GM12878 (cell line): ENCODE measurements around the gene HDAC3. TPM values are rescaled to one million over a fixed set of nuclear protein-coding genes. Genes with fewer than 3 reads are reported as not detected.

ENCODE experiments used
- CHD4 ChIP-seq: fragments of 200-600 bp; sonication (generic); IDR thresholded peaks from 2 replicates; pipeline ENCODE4 v1.6.1; 2016; ENCODE audit warnings: mild to moderate bottlenecking
- CREM ChIP-seq: IDR thresholded peaks from 2 replicates; pipeline ENCODE4 v1.6.1; 2014; ENCODE audit warnings: antibody characterized with exemption, low read depth
- EED ChIP-seq: sonication (generic); IDR thresholded peaks from 2 replicates; pipeline ENCODE4 v1.6.1; 2016; ENCODE audit warnings: antibody characterized with exemption, low read depth
- JUNB ChIP-seq: IDR thresholded peaks from 2 replicates; pipeline ENCODE4 v1.6.1; 2016; ENCODE audit warnings: antibody characterized with exemption, mild to moderate bottlenecking
- KDM1A ChIP-seq: fragments of 200-600 bp; sonication (generic); IDR thresholded peaks from 2 replicates; pipeline ENCODE4 v1.6.1; 2016; ENCODE audit warnings: borderline replicate concordance
- NFIC ChIP-seq: IDR thresholded peaks from 2 replicates; pipeline ENCODE4 v1.6.1; 2012; ENCODE audit warnings: low read depth, mild to moderate bottlenecking, inconsistent platforms, low read length, moderate library complexity
- PML ChIP-seq: IDR thresholded peaks from 2 replicates; pipeline ENCODE4 v1.6.1; 2012; ENCODE audit warnings: low read length, inconsistent platforms
- RUNX3 ChIP-seq: IDR thresholded peaks from 2 replicates; pipeline ENCODE4 v1.6.1; 2012; ENCODE audit warnings: low read length, inconsistent platforms
- SKIL ChIP-seq: fragments of 450-650 bp; IDR thresholded peaks from 2 replicates; pipeline ENCODE4 v1.6.1; 2017; ENCODE audit warnings: mild to moderate bottlenecking, low read depth, inconsistent platforms; ENCODE audit not compliant: poor library complexity, severe bottlenecking
- SP1 ChIP-seq: IDR thresholded peaks from one replicate; pipeline ENCODE4 v1.6.1; 2011; ENCODE audit warnings: low read depth, low read length
- SPI1 ChIP-seq: IDR thresholded peaks from 2 replicates; pipeline ENCODE4 v1.6.1; 2011; ENCODE audit warnings: low read depth, mild to moderate bottlenecking, low read length, moderate library complexity, borderline replicate concordance; ENCODE audit not compliant: insufficient read depth
- ZBED1 ChIP-seq: IDR thresholded peaks from 2 replicates; pipeline ENCODE4 v1.6.1; 2016; ENCODE audit warnings: borderline replicate concordance
- polyA plus RNA-seq, 11 experiments: library from polyadenylated mRNA; depleted of rRNA in 4 of 11; unstranded in 6 of 11; stranded (reverse) in 5 of 11; fragments of >200 nt; fragmentation: Nextera tagmentation in 4 of 11; fragmentation: Illumina TruSeq in 1 of 11; extraction: Ambion mirVana in 4 of 11; extraction: Trizol in 1 of 11; gene quantifications; 1 replicate in 1 of 11; 2 replicates in 10 of 11; pipeline versions ENCODE4 v1.2.1 to v1.2.3, GENCODE V29; 2011 to 2016; ENCODE audit warnings: inconsistent platforms in 2 of 11, missing spikeins in 2 of 11, low read depth in 1 of 11
- total RNA-seq, 4 experiments: library from RNA; depleted of rRNA in 3 of 4; stranded (reverse); fragments of >200 nt in 3 of 4; fragmentation: Illumina TruSeq in 1 of 4; extraction: Trizol in 1 of 4; gene quantifications; 2 replicates each; pipeline versions ENCODE4 v1.2.1 to v1.2.3, GENCODE V29; 2013 to 2021
- TF ChIP-seq, protein P1 (sequence below): fragments of 450-650 bp; IDR thresholded peaks from 2 replicates; pipeline ENCODE4 v1.6.1; 2017; ENCODE audit warnings: mild to moderate bottlenecking, moderate library complexity
- TF ChIP-seq, protein P2 (sequence below): IDR thresholded peaks from 2 replicates; pipeline ENCODE4 v1.6.1; 2012; ENCODE audit warnings: improper control_type of control experiment, low read depth, low read length; ENCODE audit not compliant: insufficient replicate concordance
- TF ChIP-seq, protein P3 (sequence below): IDR thresholded peaks from 2 replicates; pipeline ENCODE4 v1.6.1; 2011; ENCODE audit warnings: mild to moderate bottlenecking, low read depth, low read length, moderate library complexity; ENCODE audit not compliant: insufficient replicate concordance

Gene HDAC3
- total and polyA plus RNA-seq, 10 of the 15 experiments (the other 5 are each of a cell fraction or from before 2014, with no cell fraction given) = 62.2 to 140 (median 112) TPM

DNA sequence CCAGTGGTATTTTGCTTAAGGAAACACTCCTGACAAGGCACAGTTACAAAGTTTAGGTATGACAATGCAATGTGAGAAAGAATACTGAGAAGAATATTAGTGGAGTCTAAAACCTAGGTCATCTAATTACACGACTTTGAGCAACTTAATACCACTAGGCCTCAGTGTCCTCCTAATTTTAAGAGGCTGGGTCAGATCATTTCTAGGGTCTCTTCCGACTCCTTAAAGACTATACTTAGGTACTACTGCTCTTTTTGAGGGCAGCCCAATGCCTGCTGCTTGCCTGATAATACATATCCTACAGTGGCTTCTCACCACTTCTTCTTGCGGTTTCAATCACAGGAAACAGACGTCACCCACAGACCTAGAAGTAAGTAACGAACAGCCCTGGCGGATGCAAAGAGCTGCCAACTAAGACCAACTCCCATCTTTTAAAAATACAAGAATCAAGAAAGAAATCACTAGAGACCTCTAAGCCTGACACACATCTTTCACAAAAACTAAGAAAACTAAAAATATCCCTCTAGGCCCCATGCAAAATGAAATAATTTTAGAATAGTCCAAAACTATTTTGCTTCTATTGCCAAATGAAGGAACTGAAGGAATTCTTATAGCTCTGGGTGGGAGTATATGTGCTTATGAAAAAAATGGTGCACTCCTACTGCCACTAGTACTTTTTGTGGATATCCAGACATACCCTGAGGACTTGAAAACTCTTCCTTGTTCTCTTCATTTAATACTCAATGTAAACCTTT is 30.9 kb downstream of the HDAC3 start (continued):
- TF ChIP-seq RUNX3 = peak; percentile 99
- peak; percentile 83 for TF ChIP-seq SKIL
- no peak for TF ChIP-seq KDM1A
- peak; percentile 80 for TF ChIP-seq JUNB
- TF ChIP-seq, protein P1, sequence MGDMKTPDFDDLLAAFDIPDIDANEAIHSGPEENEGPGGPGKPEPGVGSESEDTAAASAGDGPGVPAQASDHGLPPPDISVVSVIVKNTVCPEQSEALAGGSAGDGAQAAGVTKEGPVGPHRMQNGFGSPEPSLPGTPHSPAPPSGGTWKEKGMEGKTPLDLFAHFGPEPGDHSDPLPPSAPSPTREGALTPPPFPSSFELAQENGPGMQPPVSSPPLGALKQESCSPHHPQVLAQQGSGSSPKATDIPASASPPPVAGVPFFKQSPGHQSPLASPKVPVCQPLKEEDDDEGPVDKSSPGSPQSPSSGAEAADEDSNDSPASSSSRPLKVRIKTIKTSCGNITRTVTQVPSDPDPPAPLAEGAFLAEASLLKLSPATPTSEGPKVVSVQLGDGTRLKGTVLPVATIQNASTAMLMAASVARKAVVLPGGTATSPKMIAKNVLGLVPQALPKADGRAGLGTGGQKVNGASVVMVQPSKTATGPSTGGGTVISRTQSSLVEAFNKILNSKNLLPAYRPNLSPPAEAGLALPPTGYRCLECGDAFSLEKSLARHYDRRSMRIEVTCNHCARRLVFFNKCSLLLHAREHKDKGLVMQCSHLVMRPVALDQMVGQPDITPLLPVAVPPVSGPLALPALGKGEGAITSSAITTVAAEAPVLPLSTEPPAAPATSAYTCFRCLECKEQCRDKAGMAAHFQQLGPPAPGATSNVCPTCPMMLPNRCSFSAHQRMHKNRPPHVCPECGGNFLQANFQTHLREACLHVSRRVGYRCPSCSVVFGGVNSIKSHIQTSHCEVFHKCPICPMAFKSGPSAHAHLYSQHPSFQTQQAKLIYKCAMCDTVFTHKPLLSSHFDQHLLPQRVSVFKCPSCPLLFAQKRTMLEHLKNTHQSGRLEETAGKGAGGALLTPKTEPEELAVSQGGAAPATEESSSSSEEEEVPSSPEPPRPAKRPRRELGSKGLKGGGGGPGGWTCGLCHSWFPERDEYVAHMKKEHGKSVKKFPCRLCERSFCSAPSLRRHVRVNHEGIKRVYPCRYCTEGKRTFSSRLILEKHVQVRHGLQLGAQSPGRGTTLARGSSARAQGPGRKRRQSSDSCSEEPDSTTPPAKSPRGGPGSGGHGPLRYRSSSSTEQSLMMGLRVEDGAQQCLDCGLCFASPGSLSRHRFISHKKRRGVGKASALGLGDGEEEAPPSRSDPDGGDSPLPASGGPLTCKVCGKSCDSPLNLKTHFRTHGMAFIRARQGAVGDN = no peak
- TF ChIP-seq CHD4 = no peak
- TF ChIP-seq, protein P2, sequence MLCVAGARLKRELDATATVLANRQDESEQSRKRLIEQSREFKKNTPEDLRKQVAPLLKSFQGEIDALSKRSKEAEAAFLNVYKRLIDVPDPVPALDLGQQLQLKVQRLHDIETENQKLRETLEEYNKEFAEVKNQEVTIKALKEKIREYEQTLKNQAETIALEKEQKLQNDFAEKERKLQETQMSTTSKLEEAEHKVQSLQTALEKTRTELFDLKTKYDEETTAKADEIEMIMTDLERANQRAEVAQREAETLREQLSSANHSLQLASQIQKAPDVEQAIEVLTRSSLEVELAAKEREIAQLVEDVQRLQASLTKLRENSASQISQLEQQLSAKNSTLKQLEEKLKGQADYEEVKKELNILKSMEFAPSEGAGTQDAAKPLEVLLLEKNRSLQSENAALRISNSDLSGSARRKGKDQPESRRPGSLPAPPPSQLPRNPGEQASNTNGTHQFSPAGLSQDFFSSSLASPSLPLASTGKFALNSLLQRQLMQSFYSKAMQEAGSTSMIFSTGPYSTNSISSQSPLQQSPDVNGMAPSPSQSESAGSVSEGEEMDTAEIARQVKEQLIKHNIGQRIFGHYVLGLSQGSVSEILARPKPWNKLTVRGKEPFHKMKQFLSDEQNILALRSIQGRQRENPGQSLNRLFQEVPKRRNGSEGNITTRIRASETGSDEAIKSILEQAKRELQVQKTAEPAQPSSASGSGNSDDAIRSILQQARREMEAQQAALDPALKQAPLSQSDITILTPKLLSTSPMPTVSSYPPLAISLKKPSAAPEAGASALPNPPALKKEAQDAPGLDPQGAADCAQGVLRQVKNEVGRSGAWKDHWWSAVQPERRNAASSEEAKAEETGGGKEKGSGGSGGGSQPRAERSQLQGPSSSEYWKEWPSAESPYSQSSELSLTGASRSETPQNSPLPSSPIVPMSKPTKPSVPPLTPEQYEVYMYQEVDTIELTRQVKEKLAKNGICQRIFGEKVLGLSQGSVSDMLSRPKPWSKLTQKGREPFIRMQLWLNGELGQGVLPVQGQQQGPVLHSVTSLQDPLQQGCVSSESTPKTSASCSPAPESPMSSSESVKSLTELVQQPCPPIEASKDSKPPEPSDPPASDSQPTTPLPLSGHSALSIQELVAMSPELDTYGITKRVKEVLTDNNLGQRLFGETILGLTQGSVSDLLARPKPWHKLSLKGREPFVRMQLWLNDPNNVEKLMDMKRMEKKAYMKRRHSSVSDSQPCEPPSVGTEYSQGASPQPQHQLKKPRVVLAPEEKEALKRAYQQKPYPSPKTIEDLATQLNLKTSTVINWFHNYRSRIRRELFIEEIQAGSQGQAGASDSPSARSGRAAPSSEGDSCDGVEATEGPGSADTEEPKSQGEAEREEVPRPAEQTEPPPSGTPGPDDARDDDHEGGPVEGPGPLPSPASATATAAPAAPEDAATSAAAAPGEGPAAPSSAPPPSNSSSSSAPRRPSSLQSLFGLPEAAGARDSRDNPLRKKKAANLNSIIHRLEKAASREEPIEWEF = no peak
- peak; percentile 91 for TF ChIP-seq NFIC
- peak; percentile 92 for TF ChIP-seq CREM
- TF ChIP-seq SP1 = no peak
- TF ChIP-seq ZBED1 = peak; percentile 47; the same call in 1 of the 2 replicates
- peak; percentile 91 for TF ChIP-seq EED
- TF ChIP-seq PML = 0 out of 2 replicates have a peak, but pooled peaks have one; percentile 28
- peak; percentile 76 for TF ChIP-seq SPI1
- TF ChIP-seq, protein P3, sequence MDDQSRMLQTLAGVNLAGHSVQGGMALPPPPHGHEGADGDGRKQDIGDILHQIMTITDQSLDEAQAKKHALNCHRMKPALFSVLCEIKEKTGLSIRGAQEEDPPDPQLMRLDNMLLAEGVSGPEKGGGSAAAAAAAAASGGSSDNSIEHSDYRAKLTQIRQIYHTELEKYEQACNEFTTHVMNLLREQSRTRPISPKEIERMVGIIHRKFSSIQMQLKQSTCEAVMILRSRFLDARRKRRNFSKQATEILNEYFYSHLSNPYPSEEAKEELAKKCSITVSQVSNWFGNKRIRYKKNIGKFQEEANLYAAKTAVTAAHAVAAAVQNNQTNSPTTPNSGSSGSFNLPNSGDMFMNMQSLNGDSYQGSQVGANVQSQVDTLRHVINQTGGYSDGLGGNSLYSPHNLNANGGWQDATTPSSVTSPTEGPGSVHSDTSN = no peak
